ENCODE measurements around the gene ZDHHC5.
A peak's percentile ranks its signal among the peaks of the same experiment; 100 is the strongest.
"Not testable (repeated sequence)": the region's sequence is repeated elsewhere in the genome, so short reads cannot be mapped to it uniquely, and the experiment has no call there.

The ZDHHC5 gene

DNA sequence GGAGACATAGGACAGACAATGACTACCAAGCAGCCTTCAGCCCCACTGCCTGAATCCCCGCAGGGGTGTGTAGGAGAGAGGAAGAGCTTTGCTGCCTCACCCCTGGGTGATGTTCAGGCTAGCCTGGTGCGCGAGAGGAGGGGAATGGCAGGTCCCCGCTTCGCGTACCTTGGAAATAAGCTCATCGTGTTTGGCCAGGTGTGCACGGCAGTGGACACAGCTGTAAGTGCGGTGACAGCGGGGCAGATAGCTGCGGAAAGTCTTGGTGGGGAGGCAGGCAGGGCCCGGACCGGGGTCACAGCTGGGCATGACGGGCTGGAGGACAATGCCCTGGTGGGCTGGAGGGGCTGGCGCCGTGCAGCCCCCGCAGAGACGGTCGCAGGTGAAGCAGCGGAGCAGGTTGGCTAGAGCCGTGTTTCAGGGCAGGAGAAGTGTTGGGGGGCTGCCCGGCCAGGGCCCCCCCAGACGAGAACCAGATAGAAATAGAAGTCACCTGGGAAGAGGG is 21.1 kb upstream of the ZDHHC5 start:
- H3K4me1 ChIP-seq (ENCODE audit: control insufficient read depth, insufficient read depth, low read length): peaks cover 38% of the 10 kb centered on the region
- H3K27me3 ChIP-seq (ENCODE audit: control insufficient read depth, insufficient read depth, low read length): peaks cover 56% of the 10 kb centered on the region
- H3K9me3 ChIP-seq (ENCODE audit: control insufficient read depth, low read length): no peaks in the 10 kb centered on the region
- no peak overlapping the region for H3K4me3 ChIP-seq (ENCODE audit: low read length)
- no peak overlapping the region for H3K9ac ChIP-seq (ENCODE audit: low read length)
- no peaks in the 10 kb centered on the region for H3K36me3 ChIP-seq (ENCODE audit: control insufficient read depth, insufficient read depth, low read length)

DNA sequence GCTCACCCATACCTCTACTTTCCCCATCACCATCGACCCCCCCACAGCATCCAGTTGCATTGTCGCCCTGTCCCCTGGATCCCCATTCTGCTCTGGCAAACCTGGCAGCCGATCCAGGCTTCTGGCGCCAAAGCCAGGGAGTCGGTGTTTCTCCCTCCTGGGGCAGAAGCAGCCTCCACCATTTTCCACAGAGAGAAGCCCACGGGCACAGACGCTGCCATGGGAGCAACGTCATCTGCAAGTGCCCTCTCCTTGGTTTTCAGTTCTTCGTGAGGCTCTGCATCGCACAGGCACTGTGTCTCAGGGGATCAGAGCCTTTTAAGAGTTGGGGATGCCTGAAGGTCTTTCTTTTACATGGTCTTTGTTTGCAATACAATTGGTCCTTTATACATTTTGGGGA is 20.5 kb upstream of the ZDHHC5 start:
- no peak overlapping the region for H3K9ac ChIP-seq (ENCODE audit: low read length)
- H3K4me3 ChIP-seq (ENCODE audit: low read length): no peak overlapping the region
- H3K36me3 ChIP-seq (ENCODE audit: control insufficient read depth, insufficient read depth, low read length): no peaks in the 10 kb centered on the region
- H3K27me3 ChIP-seq (ENCODE audit: control insufficient read depth, insufficient read depth, low read length): peaks cover 56% of the 10 kb centered on the region
- peaks cover 38% of the 10 kb centered on the region for H3K4me1 ChIP-seq (ENCODE audit: control insufficient read depth, insufficient read depth, low read length)
- no peaks in the 10 kb centered on the region for H3K9me3 ChIP-seq (ENCODE audit: control insufficient read depth, low read length)

GRCh38 chr11:57647960-57648800 is 19.7 kb upstream of the ZDHHC5 start:
- Histone ChIP-seq H3K4me1 (ENCODE audit: control insufficient read depth, insufficient read depth, low read length) (peaks cover 38% of the 10 kb centered on the region), H3K4me3 (ENCODE audit: low read length) (no peak overlapping the region), H3K9me3 (ENCODE audit: control insufficient read depth, low read length) (no peaks in the 10 kb centered on the region), H3K9ac (ENCODE audit: low read length) (no peak overlapping the region), H3K27me3 (ENCODE audit: control insufficient read depth, insufficient read depth, low read length) (peaks cover 56% of the 10 kb centered on the region), H3K36me3 (ENCODE audit: control insufficient read depth, insufficient read depth, low read length) (no peaks in the 10 kb centered on the region)

GRCh38 chr11:57648801-57649735 is 18.8 kb upstream of the ZDHHC5 start:
- peaks cover 38% of the 10 kb centered on the region for H3K4me1 ChIP-seq (ENCODE audit: control insufficient read depth, insufficient read depth, low read length)
- no peak overlapping the region for H3K4me3 ChIP-seq (ENCODE audit: low read length)
- no peaks in the 10 kb centered on the region for H3K36me3 ChIP-seq (ENCODE audit: control insufficient read depth, insufficient read depth, low read length)
- no peak overlapping the region for H3K9ac ChIP-seq (ENCODE audit: low read length)
- peaks cover 56% of the 10 kb centered on the region for H3K27me3 ChIP-seq (ENCODE audit: control insufficient read depth, insufficient read depth, low read length)
- H3K9me3 ChIP-seq (ENCODE audit: control insufficient read depth, low read length): no peaks in the 10 kb centered on the region

DNA sequence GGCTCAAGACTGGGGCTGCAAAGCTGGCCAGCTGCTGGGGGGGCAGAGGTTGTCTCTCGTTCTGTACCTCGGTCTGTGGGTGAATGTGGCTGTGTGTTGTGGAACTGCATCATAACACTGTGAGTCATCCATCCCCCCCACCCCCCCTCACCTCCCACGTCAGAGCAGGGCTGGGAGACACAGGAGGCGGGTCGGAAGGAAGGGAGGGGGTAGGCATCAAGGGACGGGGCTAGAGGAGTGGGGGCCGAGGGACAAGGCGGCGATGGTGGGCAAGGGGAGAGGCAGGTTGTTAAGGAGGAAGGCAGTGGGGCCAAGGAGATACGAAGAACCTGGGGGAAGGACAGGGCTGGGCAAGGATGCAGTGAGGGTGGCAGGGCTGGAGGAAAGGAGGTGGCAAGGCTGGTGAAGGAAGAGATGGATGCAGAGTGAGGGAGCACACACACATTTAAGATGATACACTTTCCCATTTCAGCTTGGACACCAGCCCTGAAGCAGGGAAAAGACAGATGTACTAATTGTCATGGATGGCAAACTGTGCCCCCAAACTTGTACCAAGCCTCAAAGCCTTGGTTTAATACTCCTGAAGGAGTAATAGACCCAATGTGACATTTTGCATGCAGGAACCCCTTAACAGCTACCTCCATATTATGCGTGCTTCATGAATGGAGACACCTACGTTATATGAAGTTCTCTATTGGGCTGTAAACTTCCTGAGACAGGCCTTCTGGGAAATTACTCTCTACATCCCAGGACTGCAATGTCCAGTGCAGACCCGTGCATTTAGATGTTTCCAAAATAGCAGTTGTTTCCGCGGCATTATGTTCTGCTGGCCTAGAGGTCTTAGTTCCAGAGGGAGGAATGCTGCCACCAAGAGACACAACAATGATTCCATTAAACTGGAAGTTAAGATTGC is 17.8 kb upstream of the ZDHHC5 start, which contains the start of gene YPEL4:
YPEL4 (minus strand) TSS at position 87 of the 913 bp plus-strand sequence. CDS start 2,805 bp downstream, outside the sequence.
- H3K9ac ChIP-seq (ENCODE audit: low read length): no peak within 1 kb of the TSS
- H3K4me3 ChIP-seq (ENCODE audit: low read length): no peak within 1 kb of the TSS
- H3K9me3 ChIP-seq (ENCODE audit: control insufficient read depth, low read length): no peaks in the 10 kb centered on the region
- no peaks in the 10 kb centered on the region for H3K36me3 ChIP-seq (ENCODE audit: control insufficient read depth, insufficient read depth, low read length)
- peaks cover 32% of the 10 kb centered on the region for H3K4me1 ChIP-seq (ENCODE audit: control insufficient read depth, insufficient read depth, low read length)
- peaks cover 54% of the 10 kb centered on the region for H3K27me3 ChIP-seq (ENCODE audit: control insufficient read depth, insufficient read depth, low read length)

DNA sequence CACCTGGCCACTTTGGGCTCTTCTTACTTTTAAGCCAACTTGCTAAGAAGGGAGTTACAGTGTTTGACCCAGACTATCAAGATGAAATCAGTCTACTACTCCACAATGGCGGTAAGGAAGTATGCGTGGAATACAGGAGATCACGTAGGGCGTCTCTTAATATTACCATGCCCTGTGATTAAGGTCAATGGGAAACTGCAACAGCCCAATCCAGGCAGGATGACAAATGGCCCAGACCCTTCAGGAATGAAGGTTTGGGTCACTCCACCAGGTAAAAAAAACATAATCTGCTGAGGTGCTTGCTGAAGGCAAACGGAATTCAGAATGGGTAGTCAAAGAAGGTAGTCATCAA is 17.2 kb upstream of the ZDHHC5 start:
- Histone ChIP-seq H3K9me3 (ENCODE audit: control insufficient read depth, low read length) (no peaks in the 10 kb centered on the region), H3K36me3 (ENCODE audit: control insufficient read depth, insufficient read depth, low read length) (no peaks in the 10 kb centered on the region), H3K4me1 (ENCODE audit: control insufficient read depth, insufficient read depth, low read length) (peaks cover 28% of the 10 kb centered on the region), H3K4me3 (ENCODE audit: low read length) (no peak overlapping the region), H3K27me3 (ENCODE audit: control insufficient read depth, insufficient read depth, low read length) (peaks cover 48% of the 10 kb centered on the region), H3K9ac (ENCODE audit: low read length) (no peak overlapping the region)

DNA sequence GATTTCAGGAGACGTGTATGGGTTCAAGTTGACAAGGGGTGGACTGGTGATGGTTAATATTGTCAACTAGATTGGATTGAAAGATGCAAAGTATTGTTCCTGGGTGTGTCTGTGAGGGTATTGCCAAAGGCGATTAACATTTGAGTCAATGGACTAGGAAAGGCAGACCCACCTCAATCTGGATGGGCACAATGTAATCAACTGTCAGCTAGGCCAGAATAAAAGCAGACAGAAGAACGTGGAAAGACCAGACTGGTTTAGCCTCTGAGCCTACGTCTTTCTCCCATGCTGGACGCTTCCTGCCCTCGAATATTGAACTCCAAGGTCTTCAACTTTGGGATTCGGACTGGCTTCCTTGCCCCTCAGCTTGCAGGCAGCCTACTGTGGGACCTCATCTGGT is 16.5 kb upstream of the ZDHHC5 start:
- Histone ChIP-seq H3K9me3 (ENCODE audit: control insufficient read depth, low read length) (no peaks in the 10 kb centered on the region), H3K9ac (ENCODE audit: low read length) (no peak overlapping the region), H3K27me3 (ENCODE audit: control insufficient read depth, insufficient read depth, low read length) (peaks cover 41% of the 10 kb centered on the region), H3K4me3 (ENCODE audit: low read length) (no peak overlapping the region), H3K4me1 (ENCODE audit: control insufficient read depth, insufficient read depth, low read length) (peaks cover 24% of the 10 kb centered on the region), H3K36me3 (ENCODE audit: control insufficient read depth, insufficient read depth, low read length) (no peaks in the 10 kb centered on the region)

GRCh38 chr11:57652230-57652629 is 15.7 kb upstream of the ZDHHC5 start:
- H3K36me3 ChIP-seq (ENCODE audit: control insufficient read depth, insufficient read depth, low read length); H3K4me3 ChIP-seq (ENCODE audit: low read length); H3K9me3 ChIP-seq (ENCODE audit: control insufficient read depth, low read length); H3K9ac ChIP-seq (ENCODE audit: low read length): not testable (repeated sequence)
- Histone ChIP-seq H3K27me3 (ENCODE audit: control insufficient read depth, insufficient read depth, low read length) (peaks cover 33% of the 10 kb centered on the region), H3K4me1 (ENCODE audit: control insufficient read depth, insufficient read depth, low read length) (peaks cover 23% of the 10 kb centered on the region)

GRCh38 chr11:57652662-57653061 is 15.3 kb upstream of the ZDHHC5 start:
- Histone ChIP-seq H3K36me3 (ENCODE audit: control insufficient read depth, insufficient read depth, low read length) (no peaks in the 10 kb centered on the region), H3K4me1 (ENCODE audit: control insufficient read depth, insufficient read depth, low read length) (peaks cover 24% of the 10 kb centered on the region), H3K9me3 (ENCODE audit: control insufficient read depth, low read length) (no peaks in the 10 kb centered on the region), H3K27me3 (ENCODE audit: control insufficient read depth, insufficient read depth, low read length) (peaks cover 28% of the 10 kb centered on the region), H3K4me3 (ENCODE audit: low read length) (no peak overlapping the region), H3K9ac (ENCODE audit: low read length) (no peak overlapping the region)

DNA sequence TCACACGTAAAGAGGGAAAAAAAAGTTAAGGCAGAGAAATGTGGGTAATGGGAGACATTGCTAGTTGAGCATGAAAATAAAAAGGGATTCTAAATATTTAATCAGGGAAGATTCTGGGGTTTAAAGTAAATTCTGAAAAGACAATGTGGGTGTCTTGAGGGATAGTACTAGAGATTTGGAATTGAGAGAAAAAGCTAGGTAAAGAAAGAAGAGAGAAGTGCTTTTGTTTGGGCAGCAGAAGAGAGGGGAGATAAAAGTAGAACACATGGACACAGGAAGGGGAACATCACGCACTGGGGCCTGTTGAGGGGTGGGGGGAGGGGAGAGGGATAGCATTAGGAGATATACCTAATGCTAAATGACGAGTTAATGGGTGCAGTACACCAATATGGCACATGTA is 14.8 kb upstream of the ZDHHC5 start:
- H3K27me3 ChIP-seq (ENCODE audit: control insufficient read depth, insufficient read depth, low read length): peaks cover 23% of the 10 kb centered on the region

DNA sequence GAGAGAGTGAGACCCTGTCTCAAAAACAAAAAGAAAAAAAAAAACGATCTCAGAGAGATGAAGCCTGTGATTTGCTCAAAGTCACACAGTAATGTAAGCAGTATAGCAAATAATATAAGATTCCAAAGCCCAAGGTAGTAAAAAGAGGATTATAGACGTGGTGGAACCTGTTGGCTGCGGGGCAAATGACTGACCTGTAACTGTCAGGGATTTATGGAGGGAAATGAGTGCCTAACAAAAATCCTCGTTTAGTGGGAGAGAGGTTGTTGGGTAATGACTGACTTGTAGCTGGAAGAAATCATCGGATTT is 11.1 kb upstream of the ZDHHC5 start:
- H3K36me3 ChIP-seq (ENCODE audit: control insufficient read depth, insufficient read depth, low read length): peaks cover 7% of the 10 kb centered on the region
- H3K4me3 ChIP-seq (ENCODE audit: low read length): peak overlapping the region; percentile 28
- peak overlapping the region; percentile 84 for H3K9ac ChIP-seq (ENCODE audit: low read length)
- H3K27me3 ChIP-seq (ENCODE audit: control insufficient read depth, insufficient read depth, low read length): no peaks in the 10 kb centered on the region
- H3K9me3 ChIP-seq (ENCODE audit: control insufficient read depth, low read length): no peaks in the 10 kb centered on the region
- H3K4me1 ChIP-seq (ENCODE audit: control insufficient read depth, insufficient read depth, low read length): peaks cover 15% of the 10 kb centered on the region

More for the DNA sequence above, 14.8 kb upstream of the ZDHHC5 start:
- no peak overlapping the region for H3K4me3 ChIP-seq (ENCODE audit: low read length)
- H3K9ac ChIP-seq (ENCODE audit: low read length): no peak overlapping the region
- no peaks in the 10 kb centered on the region for H3K9me3 ChIP-seq (ENCODE audit: control insufficient read depth, low read length)
- H3K4me1 ChIP-seq (ENCODE audit: control insufficient read depth, insufficient read depth, low read length): peaks cover 21% of the 10 kb centered on the region
- no peaks in the 10 kb centered on the region for H3K36me3 ChIP-seq (ENCODE audit: control insufficient read depth, insufficient read depth, low read length)
